Measurements from ENCODE around the gene ARID3B. TPM values are rescaled to one million over a fixed set of nuclear protein-coding genes. Genes with fewer than 3 reads are reported as not detected.

The ARID3B gene
- total RNA-seq, 1 donor from 2014 or later, result 6.8 TPM

DNA sequence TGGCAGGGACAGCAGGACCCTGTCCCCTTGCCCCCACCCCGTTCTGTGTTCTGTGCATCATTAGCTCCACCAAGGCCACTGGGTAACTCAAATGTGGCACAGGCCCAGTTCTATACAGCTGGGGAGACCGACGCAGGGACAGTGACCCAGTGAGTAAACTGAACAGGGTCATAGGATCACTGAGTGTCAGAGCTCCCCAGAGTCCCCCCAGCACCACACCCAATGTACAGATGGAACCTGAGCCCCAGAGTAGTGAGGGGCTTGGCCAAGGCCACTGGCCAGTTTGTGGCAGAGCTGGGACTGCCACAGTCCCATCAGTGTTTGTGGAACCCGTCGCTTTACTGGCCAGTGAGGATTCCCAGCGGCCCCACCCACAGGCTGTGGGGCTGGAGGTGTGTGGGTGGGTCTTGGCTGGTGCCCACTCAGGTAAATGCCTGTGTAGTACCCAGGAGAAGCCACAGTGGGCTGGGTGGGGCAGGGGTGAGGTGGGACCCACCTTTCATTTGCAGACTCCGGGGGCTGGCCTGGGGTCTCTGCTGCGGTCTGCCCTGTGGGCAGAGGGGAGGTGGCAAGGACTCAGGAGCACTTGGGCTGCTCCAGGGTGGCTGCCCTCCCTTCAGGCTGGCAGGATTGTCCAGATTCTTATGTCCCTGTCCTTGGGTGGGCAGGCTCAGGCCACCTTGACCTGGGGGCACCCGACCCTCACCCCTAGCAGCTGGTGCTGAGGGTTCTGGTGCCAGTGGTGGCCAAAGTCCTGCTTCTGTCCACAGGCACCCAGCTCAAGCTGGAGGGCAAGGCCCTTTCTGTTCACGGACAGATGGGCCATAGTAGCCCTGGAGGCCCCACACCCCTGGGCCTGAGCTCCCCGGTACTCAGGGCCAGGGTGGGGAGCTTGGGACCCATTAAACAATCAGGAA is 63.0 kb downstream of the ARID3B start:
- DNase-seq (ENCODE audit: low spot score), result no peak

DNA sequence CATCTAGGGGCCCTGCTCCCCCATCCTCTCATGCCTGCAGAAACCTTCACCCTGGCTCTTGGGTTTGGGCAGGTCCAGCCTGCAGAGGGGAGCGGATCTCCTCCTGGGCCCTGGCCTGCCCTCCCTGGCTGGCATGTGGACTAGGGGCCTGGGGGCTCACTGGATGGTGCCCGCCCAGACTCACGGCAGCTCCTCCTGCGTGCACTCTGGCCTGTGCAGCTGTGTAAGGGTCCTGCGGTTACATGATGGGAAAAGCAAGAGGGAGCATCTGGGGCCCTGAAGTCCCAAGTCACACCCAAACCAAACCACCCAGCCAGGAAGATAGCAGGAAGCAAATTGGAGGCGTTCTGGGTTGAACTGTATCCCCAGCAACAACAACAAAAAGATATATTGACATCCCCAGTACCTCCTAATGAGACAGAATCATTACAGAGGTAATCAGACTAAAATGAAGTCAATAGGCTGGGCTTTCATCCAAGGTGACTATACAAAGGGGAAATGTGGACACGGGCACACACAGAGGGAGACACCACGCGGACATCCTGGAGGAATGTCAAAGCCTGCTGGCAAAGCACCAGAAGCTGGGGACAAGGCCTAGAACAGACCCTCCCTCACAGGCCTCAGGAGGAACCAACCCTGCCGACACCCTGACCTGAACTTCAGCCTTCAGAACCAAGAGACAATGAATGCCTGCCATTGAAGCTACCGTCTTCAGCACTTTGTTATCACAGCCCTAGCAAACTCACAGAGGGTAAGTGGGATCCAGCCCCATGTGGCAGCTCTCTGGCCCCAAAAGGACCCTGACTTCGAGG is 64.2 kb downstream of the ARID3B start:
- peak; percentile 24 for DNase-seq (ENCODE audit: low spot score)

DNA sequence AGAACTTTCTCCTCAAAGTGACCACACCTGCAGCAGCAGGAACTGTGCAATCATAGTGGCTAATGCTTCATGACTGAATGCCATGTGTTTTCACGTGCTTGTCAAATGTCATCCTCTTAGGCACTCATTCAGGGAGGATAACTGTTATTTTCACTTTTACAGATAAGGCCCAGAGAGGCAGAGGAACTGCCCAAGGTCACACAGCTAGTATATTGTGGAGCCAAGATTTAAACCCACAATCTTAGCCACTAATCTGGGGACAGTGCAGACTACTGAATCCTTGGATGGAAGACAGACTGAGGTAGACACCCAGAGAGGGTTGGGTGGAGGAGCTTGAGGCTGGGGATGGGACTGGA is 64.8 kb downstream of the ARID3B start:
- no peak for DNase-seq (ENCODE audit: low spot score)

DNA sequence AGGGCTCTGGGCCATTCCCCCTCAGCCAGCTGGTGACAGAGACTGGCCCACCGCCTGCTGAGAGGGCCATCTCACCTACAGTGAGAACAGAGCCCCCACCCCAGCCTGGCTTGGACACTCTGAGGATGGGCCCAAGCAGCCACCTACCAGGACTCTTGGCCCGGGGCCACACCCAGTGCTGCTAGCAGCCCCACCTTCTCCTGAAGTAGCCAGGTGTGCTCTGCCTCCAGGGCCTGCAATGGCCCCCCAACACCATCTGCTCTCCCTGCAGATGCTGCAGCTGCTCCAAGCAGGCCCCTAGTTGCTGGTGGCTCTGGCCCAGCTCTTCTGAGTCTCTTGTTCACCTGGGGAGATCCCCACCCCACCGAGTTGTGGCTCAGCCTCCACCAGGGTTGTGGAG is 67.8 kb downstream of the ARID3B start:
- no peak for DNase-seq (ENCODE audit: low spot score)

DNA sequence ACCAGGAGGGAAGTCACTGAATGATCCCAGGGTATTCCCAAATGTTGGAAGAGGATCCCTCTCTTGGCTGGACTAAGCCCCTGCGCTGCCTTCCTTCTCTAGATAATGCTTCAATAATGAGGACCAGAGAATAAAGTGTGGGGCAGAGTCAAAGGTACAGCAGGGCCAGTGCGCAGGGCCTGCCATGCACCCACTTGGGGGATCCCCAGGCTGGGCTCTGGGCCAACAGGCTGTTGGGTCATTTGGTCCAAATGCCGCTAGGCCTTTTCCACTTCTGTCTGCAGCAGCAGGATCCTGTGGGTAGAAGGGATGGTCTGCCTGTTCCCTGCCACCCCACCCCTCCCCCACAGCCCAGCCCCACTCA is 68.9 kb downstream of the ARID3B start:
- no peak for DNase-seq (ENCODE audit: low spot score)

DNA sequence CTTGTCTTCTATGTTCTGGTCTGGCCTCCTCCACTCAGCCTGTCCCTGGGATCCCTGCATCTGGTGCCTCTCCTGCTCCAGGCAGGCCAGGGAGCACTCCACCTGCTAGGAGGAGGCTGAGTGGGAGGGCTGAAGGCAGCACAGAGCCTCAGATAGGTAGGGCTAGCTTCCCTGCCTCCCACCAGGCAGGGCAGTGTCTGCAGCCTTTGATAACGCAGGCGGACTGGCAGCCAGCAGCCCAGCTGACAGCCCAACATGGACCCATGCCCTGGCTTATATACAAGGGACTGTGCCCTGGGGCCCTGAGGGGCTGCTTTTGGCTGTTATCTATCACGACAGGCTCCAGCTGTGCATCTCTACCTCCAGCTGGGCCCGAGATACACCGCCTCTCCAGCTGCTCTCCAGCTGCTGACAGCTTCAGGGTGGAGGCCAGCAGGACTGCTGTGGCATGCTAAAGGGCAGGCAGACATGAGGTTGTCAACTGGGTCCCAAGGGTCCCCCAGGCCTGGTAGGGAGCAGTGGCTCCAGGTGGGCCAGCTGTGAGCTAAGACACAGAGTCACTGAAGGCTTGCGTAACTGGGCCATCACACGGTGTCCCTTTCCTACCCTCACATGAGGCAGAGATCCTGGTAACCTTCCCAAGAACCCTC is 69.4 kb downstream of the ARID3B start:
- DNase-seq (ENCODE audit: low spot score), result no peak

DNA sequence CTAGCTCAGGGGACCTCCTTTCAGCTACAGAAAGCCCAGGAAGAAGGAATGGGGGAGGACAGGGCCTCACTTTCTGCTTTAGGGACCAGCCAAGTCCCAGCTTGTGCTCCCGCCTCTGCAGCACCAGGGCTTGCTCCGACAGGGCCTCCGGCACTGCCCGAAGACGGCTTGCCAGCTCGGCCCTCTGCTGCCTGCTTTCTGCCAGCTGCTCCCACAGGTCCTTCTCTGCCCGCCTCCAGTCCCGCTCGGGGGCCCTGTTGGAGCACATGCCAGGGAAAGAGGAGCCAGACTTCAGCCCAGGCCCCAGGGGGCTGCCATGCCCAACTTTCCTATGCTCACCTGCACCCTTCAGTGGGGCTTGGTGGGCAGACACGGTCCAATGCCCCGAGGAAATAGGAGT is 70.3 kb downstream of the ARID3B start:
- DNase-seq (ENCODE audit: low spot score), result no peak

DNA sequence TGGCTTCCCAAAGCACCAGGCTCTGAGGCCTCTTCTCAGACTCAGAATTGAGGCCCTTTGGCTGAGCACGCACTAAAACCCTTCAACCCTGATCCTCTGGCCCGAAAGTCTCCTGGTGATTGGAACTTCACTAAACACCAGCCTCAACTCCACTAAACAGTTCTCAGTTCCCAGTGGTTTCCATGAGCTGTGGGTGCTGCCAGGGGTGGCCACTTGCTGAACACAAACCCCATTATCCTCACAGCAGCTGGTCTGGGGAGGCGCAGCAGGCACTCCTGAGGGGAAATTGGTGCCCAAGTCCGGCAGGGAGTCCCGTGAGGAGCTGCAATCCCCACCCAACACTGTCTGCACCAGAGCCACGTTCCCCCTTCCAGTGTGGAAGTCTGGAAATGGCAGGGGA is 70.8 kb downstream of the ARID3B start:
- DNase-seq (ENCODE audit: low spot score), result no peak

DNA sequence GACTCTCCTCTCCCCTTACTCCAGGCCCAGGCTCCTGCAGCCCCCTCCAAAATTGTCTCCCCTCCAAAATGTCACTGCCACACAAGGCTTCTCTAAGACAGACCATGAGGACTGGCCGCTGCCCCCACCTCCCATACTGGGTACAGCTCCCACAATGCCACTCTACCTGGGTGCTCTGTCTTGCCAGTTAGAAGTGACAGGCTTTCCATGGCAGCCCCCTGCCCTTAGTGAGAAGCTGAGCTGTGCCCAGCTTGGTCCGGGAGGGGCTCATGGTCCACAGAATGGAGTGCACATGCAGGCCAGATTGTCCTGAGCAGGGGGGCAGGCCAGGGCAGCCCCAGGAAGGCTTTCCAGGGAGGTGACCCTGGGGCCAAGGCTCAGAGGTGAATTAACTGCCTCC is 71.7 kb downstream of the ARID3B start:
- DNase-seq (ENCODE audit: low spot score), result no peak

DNA sequence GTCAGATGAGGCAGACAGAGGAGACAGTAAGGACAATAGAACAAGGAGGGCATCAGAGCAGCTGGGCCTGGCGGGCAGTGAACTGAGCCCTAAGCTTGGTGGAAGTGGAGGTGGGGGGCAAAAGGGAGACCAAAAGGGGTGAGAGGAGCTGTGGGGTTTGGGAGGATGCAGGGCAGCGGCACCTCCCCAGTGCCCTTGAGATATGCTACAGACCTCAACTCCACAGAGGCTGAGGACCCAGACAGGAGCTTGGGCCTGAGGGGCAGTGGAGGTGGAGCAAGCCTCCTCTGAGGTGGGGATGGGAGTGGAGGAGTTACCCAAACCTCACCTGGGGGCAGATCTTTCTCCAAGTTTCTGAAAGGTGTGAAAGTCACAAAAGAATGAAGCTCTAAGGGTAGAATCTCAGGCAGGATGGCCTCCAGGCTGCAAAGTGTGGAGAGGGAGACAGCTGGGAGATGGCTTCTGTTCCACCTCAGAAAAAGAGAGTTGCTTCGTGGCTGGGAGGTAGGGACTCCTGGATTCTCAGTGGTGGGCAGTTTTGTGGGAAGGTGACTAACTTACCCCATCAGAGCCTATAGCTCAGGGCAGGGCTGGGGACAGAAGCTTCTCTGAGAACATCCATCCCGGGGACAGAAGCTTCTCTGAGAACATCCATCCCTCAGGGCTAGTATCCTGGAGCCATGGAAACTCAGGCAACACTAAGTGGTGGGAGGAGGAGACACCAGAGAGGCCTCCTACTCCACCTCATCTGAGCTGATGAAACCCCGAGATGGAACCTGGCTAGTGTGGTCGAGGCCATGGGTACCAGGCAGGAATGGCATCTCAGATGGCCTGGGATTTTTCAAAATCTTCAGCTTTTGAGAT is 72.3 kb downstream of the ARID3B start:
- DNase-seq (ENCODE audit: low spot score), result no peak

DNA sequence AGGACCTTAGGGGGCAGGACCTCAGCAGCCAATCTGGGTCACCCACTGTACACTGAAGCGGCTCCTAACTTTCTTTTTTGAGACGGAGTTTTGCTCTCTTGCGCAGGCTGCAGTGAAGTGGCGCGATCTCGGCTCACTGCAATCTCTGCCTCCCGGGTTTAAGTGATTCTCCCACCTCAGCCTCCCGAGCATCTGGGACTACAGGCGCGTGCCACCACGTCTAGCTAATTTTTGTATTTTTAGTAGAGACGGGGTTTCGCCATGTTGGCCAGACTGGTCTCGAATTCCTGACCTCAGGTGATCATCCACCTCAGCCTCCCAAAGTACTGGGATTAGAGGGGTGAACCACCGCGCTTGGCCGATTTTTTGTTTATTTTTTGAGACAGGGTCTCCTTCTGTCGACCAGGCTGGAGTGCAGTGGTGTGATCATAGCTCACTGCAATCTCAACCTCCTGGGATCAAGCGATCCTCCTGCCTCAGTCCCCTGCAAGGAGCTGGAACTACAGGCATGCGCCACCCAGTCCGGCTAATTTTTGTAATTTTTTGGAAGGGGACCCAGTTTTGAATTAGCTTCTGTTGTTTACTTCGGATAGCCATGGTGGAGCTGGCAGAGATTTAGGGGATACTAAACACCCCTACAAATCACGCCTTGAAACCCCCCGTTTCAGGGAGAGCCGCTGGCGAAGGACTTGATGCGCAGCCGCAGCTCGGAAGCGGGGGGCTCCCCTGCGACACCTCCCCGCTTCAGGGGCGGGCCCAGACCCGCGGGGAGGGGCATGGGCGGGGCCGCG is 73.1 kb downstream of the ARID3B start:
- no peak for DNase-seq (ENCODE audit: low spot score)

DNA sequence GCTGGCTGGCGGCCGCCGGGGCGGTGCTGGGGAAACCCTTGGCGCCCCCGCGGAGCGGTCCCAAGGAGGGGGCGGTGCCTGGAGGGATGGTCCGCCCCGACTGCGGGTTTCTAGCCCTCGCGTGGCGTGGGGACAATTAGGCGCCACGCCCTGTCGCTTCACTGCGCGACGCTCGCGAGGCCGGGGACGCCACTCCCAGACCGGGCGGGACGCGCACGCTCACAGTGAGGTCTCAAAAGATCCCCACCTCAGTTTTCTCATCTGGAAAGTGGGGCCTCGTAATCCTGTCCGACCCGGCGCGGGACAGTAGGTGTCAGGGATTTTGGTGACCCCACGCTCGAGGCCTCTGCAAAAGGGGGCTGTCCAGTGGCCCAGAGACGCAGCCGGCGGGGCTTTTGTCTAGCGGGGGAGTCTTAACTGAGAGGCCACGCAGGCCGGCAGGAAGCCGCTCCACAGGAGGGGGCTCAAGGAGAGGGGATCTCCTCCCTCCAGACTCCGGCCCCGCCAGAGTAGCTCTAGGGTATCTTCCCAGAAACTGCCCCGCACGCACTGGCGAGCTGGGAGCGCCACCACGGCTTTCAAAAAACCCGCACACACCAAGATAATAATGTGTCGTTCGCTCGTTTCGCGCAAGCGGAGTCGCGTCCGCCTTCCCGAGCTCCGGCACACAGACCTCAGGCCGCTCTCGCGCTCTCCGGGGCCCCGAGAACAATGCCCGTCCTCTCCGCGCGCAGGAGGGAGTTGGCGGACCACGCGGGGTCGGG is 73.9 kb downstream of the ARID3B start:
- DNase-seq (ENCODE audit: low spot score), result peak; percentile 81

DNA sequence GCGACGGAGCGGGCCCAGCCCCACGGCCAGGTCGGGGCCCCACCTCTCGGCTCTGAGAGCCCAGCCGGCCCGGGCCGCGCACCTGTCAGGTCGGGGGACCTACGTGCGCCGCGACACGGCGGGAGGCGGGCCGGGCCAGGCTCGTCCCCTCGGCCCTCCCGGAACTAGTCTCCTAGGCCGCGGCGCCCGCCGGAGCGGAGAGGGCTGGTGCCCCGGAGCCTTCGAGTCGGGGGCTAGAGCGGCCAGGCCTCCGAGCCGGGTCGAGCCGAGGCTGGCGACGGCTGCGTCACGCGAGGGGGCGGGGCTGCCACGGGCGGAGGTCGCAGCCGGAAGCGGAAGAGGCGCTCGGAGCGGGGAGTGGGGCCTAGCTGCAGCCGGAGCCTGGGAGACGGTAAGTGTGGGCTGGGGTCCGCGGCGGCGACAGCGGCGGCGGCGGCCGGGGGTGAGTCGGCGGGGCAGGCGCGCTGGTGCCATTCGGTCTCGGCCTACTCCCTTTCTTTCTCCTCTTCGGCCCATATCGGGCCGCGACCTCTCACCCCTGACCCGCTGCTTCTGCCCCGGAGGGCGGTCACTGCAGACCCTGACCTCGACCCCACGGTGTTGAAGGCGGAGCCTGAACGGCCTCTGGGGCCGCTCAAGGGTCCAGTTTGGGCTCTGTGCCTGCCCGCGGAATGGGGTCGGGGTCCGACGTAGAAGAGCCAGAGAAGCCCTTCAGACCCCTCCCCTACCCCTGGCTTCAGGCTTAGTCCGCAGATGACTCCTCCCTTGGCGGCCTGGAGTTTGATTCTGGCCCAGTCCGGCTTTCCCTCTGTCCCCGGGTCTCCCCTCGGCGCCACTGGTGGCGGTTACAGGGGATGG is 74.7 kb downstream of the ARID3B start, which contains the start of gene CLK3:
Gene CLK3 (plus strand): TSS at position 329 of the 858 bp plus-strand sequence. CDS start 3,361 bp downstream, outside the sequence.
- DNase-seq (ENCODE audit: low spot score), result peak; percentile 96

DNA sequence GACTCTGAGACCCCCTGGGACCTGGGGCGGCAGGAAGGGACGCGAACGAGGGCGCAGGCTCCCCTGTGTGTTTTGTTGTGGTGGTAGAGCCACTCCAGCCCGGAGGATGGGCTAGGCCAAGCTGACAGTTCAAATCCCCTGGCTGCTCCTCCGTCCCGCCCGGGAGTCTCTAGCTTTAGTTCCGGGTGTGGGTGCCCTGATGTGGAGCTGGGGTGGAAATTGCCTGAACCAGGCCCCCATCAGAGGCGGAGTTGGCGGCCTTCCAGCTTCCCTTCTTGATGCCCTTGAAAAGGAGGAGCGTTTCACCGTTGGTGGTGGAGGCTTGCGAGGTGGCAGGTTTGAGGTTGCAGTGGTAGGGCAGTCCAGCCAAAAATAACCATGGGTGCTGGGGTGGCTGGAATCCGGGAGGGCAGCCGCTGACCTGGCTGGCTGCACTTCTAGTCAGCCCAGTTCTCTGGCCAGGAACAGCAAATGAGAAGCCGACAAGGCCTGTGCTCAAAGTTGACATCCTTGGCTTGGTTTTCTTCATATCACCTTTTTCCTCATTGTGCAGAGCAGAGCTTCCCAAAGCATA is 75.4 kb downstream of the ARID3B start:
- peak; percentile 83 for DNase-seq (ENCODE audit: low spot score)

DNA sequence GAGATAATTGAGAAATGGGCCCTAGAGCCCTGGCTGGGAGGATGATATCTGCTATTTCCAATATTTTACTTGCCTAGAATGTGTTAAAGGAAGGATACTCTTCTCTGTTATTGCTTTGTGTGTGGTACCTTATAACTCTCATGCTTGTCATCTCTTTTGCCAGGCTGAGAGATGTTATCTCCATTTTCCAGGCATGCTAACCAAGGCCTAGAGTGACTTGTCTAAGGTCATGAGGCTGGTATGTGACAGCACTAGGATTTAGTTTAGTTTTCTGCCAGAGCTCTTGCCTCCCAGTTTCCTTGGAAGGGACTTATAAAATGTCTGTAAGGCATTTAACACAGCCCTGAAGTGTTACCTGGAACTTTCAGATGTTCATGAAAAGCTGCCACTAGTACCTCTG is 76.0 kb downstream of the ARID3B start:
- no peak for DNase-seq (ENCODE audit: low spot score)

DNA sequence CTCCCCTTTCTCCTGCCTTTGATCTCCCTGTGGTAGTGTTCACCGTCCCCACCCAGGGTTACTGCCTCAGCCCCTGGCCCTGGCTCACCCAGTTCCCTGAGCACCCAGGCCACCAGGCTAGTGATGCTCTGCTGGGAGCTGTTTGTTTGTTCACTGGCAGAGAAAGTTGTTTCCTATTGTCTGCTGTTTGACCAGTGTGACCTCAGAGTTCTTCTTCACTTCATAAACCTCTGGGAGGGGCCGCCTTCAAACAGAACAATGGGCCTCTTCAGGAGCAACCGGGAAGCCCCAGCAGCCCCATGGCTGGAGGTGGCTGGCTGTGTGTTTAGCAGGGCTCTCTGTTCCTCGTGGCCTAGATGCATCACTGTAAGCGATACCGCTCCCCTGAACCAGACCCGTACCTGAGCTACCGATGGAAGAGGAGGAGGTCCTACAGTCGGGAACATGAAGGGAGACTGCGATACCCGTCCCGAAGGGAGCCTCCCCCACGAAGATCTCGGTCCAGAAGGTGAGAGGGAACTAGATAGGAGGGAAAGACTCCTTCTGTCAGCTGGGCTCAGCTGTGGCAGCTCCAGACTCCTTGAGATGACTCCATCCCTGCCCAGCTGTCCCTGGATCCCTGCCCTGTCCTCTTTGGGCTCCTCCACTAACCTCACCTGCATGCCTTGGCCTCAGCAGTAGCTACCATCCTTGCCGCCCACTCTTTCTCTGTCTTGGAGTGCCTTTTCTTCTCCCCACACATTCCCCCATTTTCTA is 78.0 kb downstream of the ARID3B start:
- no peak for DNase-seq (ENCODE audit: low spot score)

DNA sequence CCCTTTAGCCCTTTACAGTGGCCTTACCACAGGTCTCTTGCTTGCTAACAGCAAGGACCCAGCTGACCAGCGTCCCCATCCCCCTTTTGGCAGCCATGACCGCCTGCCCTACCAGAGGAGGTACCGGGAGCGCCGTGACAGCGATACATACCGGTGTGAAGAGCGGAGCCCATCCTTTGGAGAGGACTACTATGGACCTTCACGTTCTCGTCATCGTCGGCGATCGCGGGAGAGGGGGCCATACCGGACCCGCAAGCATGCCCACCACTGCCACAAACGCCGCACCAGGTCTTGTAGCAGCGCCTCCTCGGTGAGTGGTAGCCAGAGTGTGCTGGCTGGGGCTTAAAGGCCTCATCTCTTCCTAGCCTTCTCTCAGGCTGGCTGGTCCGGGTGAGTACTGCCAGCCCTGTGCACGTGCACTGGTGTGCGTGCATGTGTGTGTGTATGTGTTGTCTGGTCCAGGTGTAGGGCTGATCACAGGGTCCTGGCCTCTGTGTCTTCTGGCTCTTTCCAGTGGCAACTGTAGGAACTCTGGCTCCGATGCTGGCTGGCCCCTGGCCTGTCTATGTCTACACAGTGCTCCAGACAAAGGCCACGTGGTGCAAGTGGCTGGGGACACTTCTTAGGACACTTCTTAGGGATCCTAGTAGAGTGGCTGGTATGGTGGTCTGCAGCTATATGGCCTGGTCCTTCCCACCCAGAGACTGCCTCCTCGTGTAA is 79.1 kb downstream of the ARID3B start:
- no peak for DNase-seq (ENCODE audit: low spot score)
